ENCODE results near the gene FOXO4.

The FOXO4 gene

DNA sequence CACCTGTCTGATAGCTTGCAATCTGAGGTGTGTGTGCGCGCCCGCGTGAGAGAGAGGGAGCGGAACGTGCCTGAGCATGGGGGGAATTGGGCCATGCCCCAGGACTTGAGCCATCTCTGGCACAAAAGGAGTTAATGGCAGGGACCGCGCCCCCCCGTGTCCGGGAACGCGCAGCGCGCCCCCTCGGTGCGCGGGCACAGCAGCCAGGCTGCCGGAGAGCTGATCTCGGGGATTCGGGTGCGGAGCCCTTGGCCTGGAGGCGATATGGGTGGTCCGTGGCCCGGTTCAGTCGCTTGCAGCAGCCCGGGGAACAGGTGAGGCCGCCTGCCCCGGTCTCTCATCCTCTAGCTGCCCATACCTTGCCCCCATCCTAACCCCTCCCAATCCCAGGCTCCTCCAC lies 49.0 kb downstream of the FOXO4 start, which contains the start of gene NLGN3:
Gene NLGN3, plus strand, starts transcription at position 191 of the 400 bp plus-strand sequence. CDS start 2,909 bp downstream, outside the sequence.
- DNase-seq: no peak

DNA sequence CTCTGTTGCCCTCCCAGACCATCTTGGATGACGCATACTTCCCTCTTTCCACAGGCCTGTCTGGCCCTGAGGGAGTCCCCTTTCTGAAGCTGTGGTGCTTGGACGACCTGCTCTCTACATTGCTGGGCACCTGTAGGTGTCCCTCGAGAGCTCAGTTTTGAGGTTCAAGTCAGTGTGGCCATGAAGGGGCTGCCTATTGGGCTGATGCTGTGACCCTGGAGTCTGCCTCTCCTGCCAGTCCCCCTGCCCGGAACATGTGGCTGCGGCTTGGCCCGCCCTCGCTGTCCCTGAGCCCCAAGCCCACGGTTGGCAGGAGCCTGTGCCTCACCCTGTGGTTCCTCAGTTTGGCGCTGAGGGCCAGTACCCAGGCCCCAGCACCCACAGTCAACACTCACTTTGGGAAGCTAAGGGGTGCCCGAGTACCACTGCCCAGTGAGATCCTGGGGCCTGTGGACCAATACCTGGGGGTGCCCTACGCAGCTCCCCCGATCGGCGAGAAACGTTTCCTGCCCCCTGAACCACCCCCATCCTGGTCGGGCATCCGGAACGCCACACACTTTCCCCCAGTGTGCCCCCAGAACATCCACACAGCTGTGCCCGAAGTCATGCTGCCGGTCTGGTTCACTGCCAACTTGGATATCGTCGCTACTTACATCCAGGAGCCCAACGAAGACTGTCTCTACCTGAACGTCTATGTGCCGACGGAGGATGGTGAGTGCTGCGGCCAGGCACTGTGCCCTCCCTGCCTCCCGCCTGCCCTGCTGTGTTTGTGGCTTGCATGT lies 52.0 kb downstream of the FOXO4 start:
- DNase-seq: no peak

- DNase-seq: no peak
Measured at GRCh38 chrX:71148278-71148663, 52.6 kb downstream of the FOXO4 start.

- DNase-seq: no peak
Measured at GRCh38 chrX:71151366-71151765, 55.7 kb downstream of the FOXO4 start.

All from hematopoietic multipotent progenitor cell treated with erythropoietin and hydrocortisone succinate and interleukin-3 and kit ligand, for 6 days (in vitro differentiated cells).